Panc1 (cell line): ENCODE results near the gene KDM4B. TPM values are rescaled to one million over a fixed set of nuclear protein-coding genes. Genes with fewer than 3 reads are reported as not detected.
A peak's percentile ranks its signal among the peaks of the same experiment; 100 is the strongest.
"Not testable (repeated sequence)": the region's sequence is repeated elsewhere in the genome, so short reads cannot be mapped to it uniquely, and the experiment has no call there.

Experiments
- ATAC-seq: fragments of 200-7000 bp; cut with Tn5 transposase; 2 replicates; pipeline ENCODE4 v1.9.1; 2020; ENCODE audit warnings: mild to moderate bottlenecking, moderate library complexity
- BruUV-seq: library from RNA; stranded (reverse); fragments of 400-500 nt; replicated peaks from 2 replicates; lab custom pipeline; 2021; lab: Mats Ljungman, UMichigan
- CTCF ChIA-PET: fragments of 300-600 bp; sonication (Branson Sonifier 250); formaldehyde crosslinking; loops from one replicate; lab custom pipeline; 2022; ENCODE audit warnings: antibody characterized with exemption; lab: Charles Lee
- POLR2A ChIA-PET: fragments of 300-600 bp; sonication (Branson Sonifier 250); formaldehyde crosslinking; loops from one replicate; lab custom pipeline; 2022; ENCODE audit warnings: antibody characterized with exemption; lab: Charles Lee
- DNase-seq: peaks from one replicate; pipeline ENCODE4 v3.0.0-alpha.2; 2010; ENCODE audit warnings: low read depth, low spot score
- H3K27ac ChIP-seq: 2 replicates; pipeline ENCODE4 v1.5.1; 2011; ENCODE audit warnings: mild to moderate bottlenecking, low read length, inconsistent platforms
- H3K27me3 ChIP-seq: fragments of 200-500 bp; sonication (Bioruptor generic); 2 replicates; pipeline ENCODE4 v1.6.0; 2014; ENCODE audit warnings: low read length, inconsistent platforms; ENCODE audit not compliant: control insufficient read depth, insufficient read depth
- H3K36me3 ChIP-seq: fragments of 200-500 bp; sonication (Bioruptor generic); 2 replicates; pipeline ENCODE4 v1.5.1; 2014; ENCODE audit warnings: inconsistent platforms, mild to moderate bottlenecking, low read length, moderate library complexity; ENCODE audit not compliant: control insufficient read depth, insufficient read depth
- H3K4me1 ChIP-seq: 2 replicates; pipeline ENCODE4 v1.5.1; 2011; ENCODE audit warnings: inconsistent platforms, mild to moderate bottlenecking, low read length, moderate library complexity; ENCODE audit not compliant: control insufficient read depth, insufficient read depth
- H3K4me3 ChIP-seq, 2 experiments: 2 replicates each; pipeline ENCODE4 v1.5.1; 2011 to 2012; ENCODE audit warnings: low read depth in 2 of 2, low read length in 2 of 2, mild to moderate bottlenecking in 2 of 2, inconsistent platforms in 1 of 2, moderate library complexity in 1 of 2
- H3K9me3 ChIP-seq: fragments of 200-500 bp; sonication (Bioruptor generic); 2 replicates; pipeline ENCODE4 v1.5.1; 2014; ENCODE audit warnings: low read depth, mild to moderate bottlenecking, inconsistent platforms, low read length, moderate library complexity; ENCODE audit not compliant: control insufficient read depth, insufficient read depth
- POLR2AphosphoS5 ChIP-seq: IDR thresholded peaks from 2 replicates; pipeline ENCODE4 v1.6.1; 2012; ENCODE audit warnings: mild to moderate bottlenecking, low read depth, low read length, moderate library complexity
- SIN3A ChIP-seq: IDR thresholded peaks from 2 replicates; pipeline ENCODE4 v1.6.1; 2012; ENCODE audit warnings: low read depth, mild to moderate bottlenecking, low read length, moderate library complexity, borderline replicate concordance; ENCODE audit not compliant: insufficient read depth
- TCF7L2 ChIP-seq: IDR thresholded peaks from 2 replicates; pipeline ENCODE4 v1.6.1; 2011; ENCODE audit warnings: mild to moderate bottlenecking, low read depth, low read length, inconsistent platforms
- in situ Hi-C: cut with HindIII; loops from 2 replicates; pipeline ENCODE4 v1.10.0; 2016; ENCODE audit warnings: low sequenced_read_pairs, low pct_unique_long_range_greater_than_20kb
- intact Hi-C: fragments of 100-400 bp; cut with micrococcal nuclease; formaldehyde crosslinking; loops from one replicate; pipeline ENCODE4 v1.10.0; 2022; ENCODE audit not compliant: unreplicated experiment
- total RNA-seq: library from RNA; stranded (reverse); gene quantifications from one replicate; pipeline ENCODE4 v1.2.1, GENCODE V29; 2021; ENCODE audit not compliant: unreplicated experiment
- TF ChIP-seq, protein P1 (sequence below): fragments of 450-650 bp; IDR thresholded peaks from 2 replicates; pipeline ENCODE4 v1.5.1; 2017; ENCODE audit warnings: mild to moderate bottlenecking
- TF ChIP-seq, protein P2 (sequence below), 2 experiments: IDR thresholded peaks; 2 replicates each; pipeline ENCODE4 v1.6.1; 2011 to 2012; ENCODE audit warnings: low read depth in 2 of 2, control low read depth in 1 of 2, low read length in 1 of 2, mild to moderate bottlenecking in 1 of 2, moderate library complexity in 1 of 2; ENCODE audit not compliant: insufficient read depth in 1 of 2

Gene KDM4B
- total RNA-seq, 1 experiment from 2014 or later = 18.4 TPM

DNA sequence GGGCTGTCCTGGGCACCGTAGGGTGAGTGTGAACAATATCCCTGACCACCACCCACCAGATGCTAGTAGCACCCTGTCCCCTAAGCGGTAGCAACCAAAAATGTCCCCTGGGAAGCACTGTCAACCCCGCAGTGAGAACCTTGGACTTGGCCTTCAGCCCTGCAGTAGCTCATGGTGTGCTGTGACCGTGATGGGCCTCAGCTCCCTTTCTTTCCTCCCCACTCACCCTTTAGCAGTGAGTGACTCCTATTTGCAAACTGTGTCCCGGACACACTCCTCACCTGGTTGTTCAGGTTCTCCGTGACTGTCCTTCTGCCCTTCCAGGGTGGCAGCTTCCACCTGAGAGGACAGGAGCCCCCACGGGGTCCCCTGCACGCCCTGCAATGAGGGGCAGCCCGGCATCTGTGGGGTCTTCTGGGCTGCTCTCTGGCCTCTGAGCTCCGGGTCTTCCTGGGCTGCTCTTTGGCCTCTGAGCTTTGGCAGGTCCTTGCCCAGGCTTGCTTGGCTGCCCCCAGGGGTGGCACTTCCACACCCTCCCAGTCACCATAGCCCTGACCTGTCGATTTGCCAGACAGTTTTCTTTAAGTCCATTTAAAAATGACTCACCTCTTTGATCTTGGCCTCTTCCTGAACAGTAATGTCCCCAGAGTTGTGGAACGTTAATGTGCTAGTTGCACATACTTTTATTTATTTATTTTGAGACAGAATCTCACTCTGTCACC lies 3.8 kb downstream of the KDM4B start:
- no peak for ATAC-seq
- in situ Hi-C loops (no loop called here), intact Hi-C loops (loop anchor here (10.0 kb wide), 1 partner anchor 62 kb away; no protein-coding TSS in a partner anchor)
- no peaks in the 10 kb centered on the region for H3K9me3 ChIP-seq
- peak overlapping the region; percentile 39; the same call in 1 of the 2 replicates for H3K27ac ChIP-seq
- no peak for TF ChIP-seq SIN3A
- TF ChIP-seq, protein P1, sequence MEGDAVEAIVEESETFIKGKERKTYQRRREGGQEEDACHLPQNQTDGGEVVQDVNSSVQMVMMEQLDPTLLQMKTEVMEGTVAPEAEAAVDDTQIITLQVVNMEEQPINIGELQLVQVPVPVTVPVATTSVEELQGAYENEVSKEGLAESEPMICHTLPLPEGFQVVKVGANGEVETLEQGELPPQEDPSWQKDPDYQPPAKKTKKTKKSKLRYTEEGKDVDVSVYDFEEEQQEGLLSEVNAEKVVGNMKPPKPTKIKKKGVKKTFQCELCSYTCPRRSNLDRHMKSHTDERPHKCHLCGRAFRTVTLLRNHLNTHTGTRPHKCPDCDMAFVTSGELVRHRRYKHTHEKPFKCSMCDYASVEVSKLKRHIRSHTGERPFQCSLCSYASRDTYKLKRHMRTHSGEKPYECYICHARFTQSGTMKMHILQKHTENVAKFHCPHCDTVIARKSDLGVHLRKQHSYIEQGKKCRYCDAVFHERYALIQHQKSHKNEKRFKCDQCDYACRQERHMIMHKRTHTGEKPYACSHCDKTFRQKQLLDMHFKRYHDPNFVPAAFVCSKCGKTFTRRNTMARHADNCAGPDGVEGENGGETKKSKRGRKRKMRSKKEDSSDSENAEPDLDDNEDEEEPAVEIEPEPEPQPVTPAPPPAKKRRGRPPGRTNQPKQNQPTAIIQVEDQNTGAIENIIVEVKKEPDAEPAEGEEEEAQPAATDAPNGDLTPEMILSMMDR = no peak
- peak; percentile 42; the same call in 1 of the 2 replicates for TF ChIP-seq TCF7L2
- TF ChIP-seq, protein P2, sequence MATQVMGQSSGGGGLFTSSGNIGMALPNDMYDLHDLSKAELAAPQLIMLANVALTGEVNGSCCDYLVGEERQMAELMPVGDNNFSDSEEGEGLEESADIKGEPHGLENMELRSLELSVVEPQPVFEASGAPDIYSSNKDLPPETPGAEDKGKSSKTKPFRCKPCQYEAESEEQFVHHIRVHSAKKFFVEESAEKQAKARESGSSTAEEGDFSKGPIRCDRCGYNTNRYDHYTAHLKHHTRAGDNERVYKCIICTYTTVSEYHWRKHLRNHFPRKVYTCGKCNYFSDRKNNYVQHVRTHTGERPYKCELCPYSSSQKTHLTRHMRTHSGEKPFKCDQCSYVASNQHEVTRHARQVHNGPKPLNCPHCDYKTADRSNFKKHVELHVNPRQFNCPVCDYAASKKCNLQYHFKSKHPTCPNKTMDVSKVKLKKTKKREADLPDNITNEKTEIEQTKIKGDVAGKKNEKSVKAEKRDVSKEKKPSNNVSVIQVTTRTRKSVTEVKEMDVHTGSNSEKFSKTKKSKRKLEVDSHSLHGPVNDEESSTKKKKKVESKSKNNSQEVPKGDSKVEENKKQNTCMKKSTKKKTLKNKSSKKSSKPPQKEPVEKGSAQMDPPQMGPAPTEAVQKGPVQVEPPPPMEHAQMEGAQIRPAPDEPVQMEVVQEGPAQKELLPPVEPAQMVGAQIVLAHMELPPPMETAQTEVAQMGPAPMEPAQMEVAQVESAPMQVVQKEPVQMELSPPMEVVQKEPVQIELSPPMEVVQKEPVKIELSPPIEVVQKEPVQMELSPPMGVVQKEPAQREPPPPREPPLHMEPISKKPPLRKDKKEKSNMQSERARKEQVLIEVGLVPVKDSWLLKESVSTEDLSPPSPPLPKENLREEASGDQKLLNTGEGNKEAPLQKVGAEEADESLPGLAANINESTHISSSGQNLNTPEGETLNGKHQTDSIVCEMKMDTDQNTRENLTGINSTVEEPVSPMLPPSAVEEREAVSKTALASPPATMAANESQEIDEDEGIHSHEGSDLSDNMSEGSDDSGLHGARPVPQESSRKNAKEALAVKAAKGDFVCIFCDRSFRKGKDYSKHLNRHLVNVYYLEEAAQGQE (IDR thresholded peaks at IDR 0.05; ENCODE audit: insufficient read depth in 1 of 2, low read depth in 2 of 2, low read length in 1 of 2) = no peak
- H3K36me3 ChIP-seq = no peaks in the 10 kb centered on the region; the same call in 1 of the 2 replicates
- CTCF ChIA-PET = interaction anchor here (0.6 to 1.0 kb wide), 2 partner anchors 17 to 59 kb away, joined by 3 to 4 read pairs; no protein-coding TSS in a partner anchor
- peaks cover 32% of the 10 kb centered on the region for H3K4me1 ChIP-seq
- no peaks in the 10 kb centered on the region for H3K27me3 ChIP-seq
- no peak for DNase-seq
- no TSS peak for BruUV-seq
- POLR2A ChIA-PET = no interaction called here
- no peak overlapping the region for H3K4me3 ChIP-seq

DNA sequence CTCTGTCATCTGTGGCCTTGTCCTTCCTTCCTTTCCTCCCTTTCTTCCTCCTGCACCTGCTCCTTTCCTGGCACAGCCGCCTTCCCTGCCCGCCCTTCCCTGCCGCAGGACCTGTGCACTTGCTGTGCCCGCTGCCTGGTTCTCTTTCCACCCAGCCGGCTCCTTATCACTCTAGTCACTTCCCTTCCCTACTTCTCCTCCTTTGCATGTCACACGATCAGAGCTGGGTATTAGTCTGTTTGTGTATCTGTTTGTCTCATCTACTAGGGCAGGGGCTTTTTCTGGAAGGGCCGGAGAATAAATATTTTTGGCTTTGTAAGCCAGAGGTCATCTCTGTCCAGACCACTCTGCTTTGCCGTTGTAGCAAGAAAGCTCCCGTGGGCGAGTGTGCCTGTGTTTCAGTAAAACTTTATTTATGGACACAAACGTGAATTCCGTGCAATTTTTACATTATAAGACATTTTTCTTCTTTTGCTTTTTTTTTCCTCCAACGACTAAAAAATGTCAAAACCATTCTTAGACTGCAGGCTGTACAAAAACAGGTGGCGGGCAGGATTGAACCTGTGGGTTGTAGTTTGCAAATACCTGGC lies 6.1 kb downstream of the KDM4B start:
- ChIA-PET CTCF (no interaction called here), POLR2A (no interaction called here)
- Histone ChIP-seq H3K4me3 (no peak overlapping the region), H3K27ac (no peak overlapping the region), H3K9me3 (no peaks in the 10 kb centered on the region), H3K36me3 (no peaks in the 10 kb centered on the region), H3K27me3 (no peaks in the 10 kb centered on the region), H3K4me1 (peaks cover 30% of the 10 kb centered on the region)
- no peak for ATAC-seq
- DNase-seq = no peak
- in situ Hi-C loops = no loop called here
- TF ChIP-seq SIN3A (no peak), TCF7L2 (no peak), POLR2AphosphoS5 (no peak)
- TF ChIP-seq, protein P2 (IDR thresholded peaks at IDR 0.05; ENCODE audit: insufficient read depth in 1 of 2, low read depth in 2 of 2, low read length in 1 of 2) = no peak
- TF ChIP-seq, protein P1 = no peak
- intact Hi-C loops = loop anchor here (10.0 kb wide), 1 partner anchor 60 kb away; no protein-coding TSS in a partner anchor
- BruUV-seq = no TSS peak

DNA sequence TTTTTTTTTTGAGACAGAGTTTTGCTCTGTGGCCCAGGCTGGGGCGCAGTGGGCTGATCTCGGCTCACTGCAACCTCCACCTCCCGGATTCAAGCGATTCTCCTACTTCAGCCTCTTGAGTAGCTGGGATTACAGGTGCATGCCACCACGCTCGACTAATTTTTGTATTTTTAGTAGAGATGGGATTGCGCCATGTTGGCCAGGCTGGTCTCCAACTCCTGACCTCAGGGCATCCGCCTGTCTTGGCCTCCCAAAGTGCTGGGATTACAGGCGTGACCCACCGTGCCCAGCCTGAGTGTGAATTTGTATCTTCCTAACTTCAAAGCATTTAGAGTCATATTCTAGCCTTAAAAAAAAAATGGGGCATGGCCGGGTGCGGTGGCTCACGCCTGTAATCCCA lies 6.7 kb downstream of the KDM4B start:
- POLR2A ChIA-PET, H3K27me3 ChIP-seq, H3K4me3 ChIP-seq, ATAC-seq, in situ Hi-C loops, DNase-seq, H3K9me3 ChIP-seq, BruUV-seq, H3K27ac ChIP-seq, CTCF ChIA-PET, H3K36me3 ChIP-seq: not testable (repeated sequence)
- intact Hi-C loops = loop anchor here (10.0 kb wide), 1 partner anchor 59 kb away; no protein-coding TSS in a partner anchor
- H3K4me1 ChIP-seq = peaks cover 30% of the 10 kb centered on the region
